PC-3 (cell line): ENCODE data around the gene KCNQ1.

Source experiments
- CTCF ChIP-seq: fragments of 300-600 bp; sonication (generic); conservative IDR thresholded peaks from 2 replicates; pipeline ENCODE4 v1.5.1; 2017; ENCODE audit warnings: antibody characterized with exemption, low read depth, mild to moderate bottlenecking, low read length
- EZH2 ChIP-seq: fragments of 300-600 bp; sonication (generic); IDR thresholded peaks from one replicate; pipeline ENCODE4 v1.6.1; 2017; ENCODE audit warnings: antibody characterized with exemption, mild to moderate bottlenecking, low read length; ENCODE audit not compliant: unreplicated experiment
- EZH2phosphoT487 ChIP-seq: fragments of 300-600 bp; sonication (generic); IDR thresholded peaks from 2 replicates; pipeline ENCODE4 v1.6.1; 2018; ENCODE audit warnings: mild to moderate bottlenecking, antibody characterized with exemption, low read length, borderline replicate concordance

GRCh38 chr11:2662430-2663299, 217.9 kb downstream of the KCNQ1 start:
- TF ChIP-seq EZH2phosphoT487 (no peak), EZH2 (no peak), CTCF (no peak)
